Endothelial cell (in vitro differentiated cells): ENCODE measurements around the gene CDH2. TPM values are rescaled to one million over a fixed set of nuclear protein-coding genes. Genes with fewer than 3 reads are reported as not detected.

Source experiments
- DNase-seq: peaks from one replicate; pipeline ENCODE4 v3.0.0; 2021; ENCODE audit warnings: low spot score
- H3K27ac Mint-ChIP-seq: one replicate; pipeline ENCODE4 v1.8.0; 2021; ENCODE audit warnings: mixed read lengths, inconsistent platforms; ENCODE audit not compliant: unreplicated experiment
- H3K27me3 Mint-ChIP-seq: one replicate; pipeline ENCODE4 v1.8.0; 2021; ENCODE audit warnings: mild to moderate bottlenecking, moderate library complexity, mixed read lengths, inconsistent platforms; ENCODE audit not compliant: unreplicated experiment
- H3K36me3 Mint-ChIP-seq: one replicate; pipeline ENCODE4 v1.8.0; 2021; ENCODE audit warnings: mild to moderate bottlenecking, low read depth, mixed read lengths, inconsistent platforms; ENCODE audit not compliant: unreplicated experiment
- H3K4me1 Mint-ChIP-seq: one replicate; pipeline ENCODE4 v1.8.0; 2021; ENCODE audit warnings: mild to moderate bottlenecking, mixed read lengths, inconsistent platforms; ENCODE audit not compliant: unreplicated experiment
- H3K4me3 Mint-ChIP-seq: one replicate; pipeline ENCODE4 v1.8.0; 2021; ENCODE audit warnings: mild to moderate bottlenecking, mixed read lengths, inconsistent platforms; ENCODE audit not compliant: unreplicated experiment
- H3K9me3 Mint-ChIP-seq: one replicate; pipeline ENCODE4 v1.8.0; 2021; ENCODE audit warnings: mixed read lengths, inconsistent platforms; ENCODE audit not compliant: unreplicated experiment
- total RNA-seq: library from RNA; stranded (reverse); fragmentation: NEBNext Ultra II Directional; extraction: Animal tissue kit (Norgen Biotek cat#: 25700); gene quantifications from one replicate; pipeline ENCODE4 v1.2.1, GENCODE V29; 2021; ENCODE audit not compliant: unreplicated experiment
- TF ChIP-seq, protein P1 (sequence below): fragments of 200-600 bp; sonication (generic); IDR thresholded peaks from one replicate; pipeline ENCODE4 v1.5.0; 2021; ENCODE audit warnings: antibody characterized with exemption; ENCODE audit not compliant: unreplicated experiment

CDH2 gene
- total RNA-seq, 1 donor from 2014 or later: 162 TPM

DNA sequence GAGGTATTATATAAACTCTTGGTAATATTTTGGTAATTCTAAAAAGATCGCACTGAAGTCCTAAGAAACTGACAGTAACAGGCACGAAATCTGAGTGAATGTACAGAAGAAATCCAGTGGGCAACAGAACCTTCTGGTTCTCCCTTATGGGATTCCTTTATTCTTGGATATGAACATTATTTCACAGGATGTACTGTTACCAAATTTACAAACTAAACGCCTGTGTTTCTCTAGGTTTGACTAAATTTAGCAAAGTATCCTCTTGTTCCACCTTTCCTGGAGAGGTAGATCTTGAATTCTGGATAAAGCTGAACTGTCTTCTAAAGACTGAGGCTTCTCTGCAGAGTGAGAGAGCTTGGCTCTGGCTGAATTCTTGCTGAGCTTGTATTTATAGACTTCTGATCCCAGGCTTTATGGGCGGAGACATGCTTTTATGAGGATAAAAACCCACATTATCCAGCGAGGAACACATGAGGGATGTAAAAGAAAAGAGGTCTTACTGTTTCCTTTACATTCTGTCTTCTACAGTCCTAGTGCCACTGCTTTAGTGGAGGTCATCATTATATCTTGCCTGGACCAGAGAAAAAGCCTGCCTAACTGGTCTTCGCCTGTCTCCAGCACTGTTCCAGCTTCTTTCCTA lies 220.8 kb downstream of the CDH2 start:
- TF ChIP-seq, protein P1, sequence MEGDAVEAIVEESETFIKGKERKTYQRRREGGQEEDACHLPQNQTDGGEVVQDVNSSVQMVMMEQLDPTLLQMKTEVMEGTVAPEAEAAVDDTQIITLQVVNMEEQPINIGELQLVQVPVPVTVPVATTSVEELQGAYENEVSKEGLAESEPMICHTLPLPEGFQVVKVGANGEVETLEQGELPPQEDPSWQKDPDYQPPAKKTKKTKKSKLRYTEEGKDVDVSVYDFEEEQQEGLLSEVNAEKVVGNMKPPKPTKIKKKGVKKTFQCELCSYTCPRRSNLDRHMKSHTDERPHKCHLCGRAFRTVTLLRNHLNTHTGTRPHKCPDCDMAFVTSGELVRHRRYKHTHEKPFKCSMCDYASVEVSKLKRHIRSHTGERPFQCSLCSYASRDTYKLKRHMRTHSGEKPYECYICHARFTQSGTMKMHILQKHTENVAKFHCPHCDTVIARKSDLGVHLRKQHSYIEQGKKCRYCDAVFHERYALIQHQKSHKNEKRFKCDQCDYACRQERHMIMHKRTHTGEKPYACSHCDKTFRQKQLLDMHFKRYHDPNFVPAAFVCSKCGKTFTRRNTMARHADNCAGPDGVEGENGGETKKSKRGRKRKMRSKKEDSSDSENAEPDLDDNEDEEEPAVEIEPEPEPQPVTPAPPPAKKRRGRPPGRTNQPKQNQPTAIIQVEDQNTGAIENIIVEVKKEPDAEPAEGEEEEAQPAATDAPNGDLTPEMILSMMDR: no peak
- Mint-ChIP-seq H3K27me3 (peaks cover 2% of the 10 kb centered on the region), H3K4me1 (no peaks in the 10 kb centered on the region), H3K9me3 (no peaks in the 10 kb centered on the region), H3K4me3 (no peak overlapping the region), H3K36me3 (peaks cover 17% of the 10 kb centered on the region), H3K27ac (no peak overlapping the region)
- no peak for DNase-seq

DNA sequence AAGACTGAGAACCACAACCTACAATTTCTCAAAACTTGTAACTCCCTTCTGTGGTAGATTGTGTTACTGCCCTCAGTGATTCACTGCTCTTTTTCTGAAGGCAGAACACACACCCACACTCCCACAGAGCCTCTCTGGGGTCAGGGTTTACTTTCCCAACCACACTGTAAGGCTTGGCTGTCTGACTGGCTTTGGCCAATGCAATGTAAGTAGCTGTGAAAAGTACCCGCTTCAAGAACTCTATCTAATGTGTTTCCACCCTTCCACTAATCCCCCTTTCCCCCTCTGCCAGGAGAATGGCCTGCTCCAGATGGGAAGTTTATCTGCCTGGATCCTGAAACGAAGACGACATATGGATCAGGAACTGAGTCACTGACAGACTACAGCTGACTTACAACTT lies 222.7 kb downstream of the CDH2 start:
- TF ChIP-seq, protein P1: no peak
- Mint-ChIP-seq H3K36me3 (peaks cover 4% of the 10 kb centered on the region), H3K9me3 (no peaks in the 10 kb centered on the region), H3K27ac (no peak overlapping the region), H3K27me3 (peaks cover 2% of the 10 kb centered on the region), H3K4me1 (no peaks in the 10 kb centered on the region), H3K4me3 (no peak overlapping the region)
- DNase-seq: no peak

DNA sequence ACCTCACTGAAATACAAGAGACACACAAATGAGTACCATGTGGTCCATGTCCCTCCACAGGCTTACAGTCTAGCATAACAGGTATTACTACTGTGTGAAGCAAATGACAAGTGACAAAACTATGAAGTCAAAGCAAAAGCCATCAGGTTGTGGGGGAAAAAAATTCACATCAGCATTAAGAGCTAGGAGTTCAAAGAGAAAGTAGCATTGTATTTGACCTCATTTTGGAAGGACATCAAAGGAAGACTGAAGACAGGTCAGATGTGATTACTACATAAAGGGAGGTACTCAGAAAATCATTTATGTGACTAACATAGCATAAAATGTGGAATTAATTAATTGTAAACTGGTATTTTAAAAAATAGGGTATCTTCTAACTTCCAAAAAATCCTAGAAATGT lies 224.2 kb downstream of the CDH2 start:
- H3K4me3 Mint-ChIP-seq: no peak overlapping the region

DNA sequence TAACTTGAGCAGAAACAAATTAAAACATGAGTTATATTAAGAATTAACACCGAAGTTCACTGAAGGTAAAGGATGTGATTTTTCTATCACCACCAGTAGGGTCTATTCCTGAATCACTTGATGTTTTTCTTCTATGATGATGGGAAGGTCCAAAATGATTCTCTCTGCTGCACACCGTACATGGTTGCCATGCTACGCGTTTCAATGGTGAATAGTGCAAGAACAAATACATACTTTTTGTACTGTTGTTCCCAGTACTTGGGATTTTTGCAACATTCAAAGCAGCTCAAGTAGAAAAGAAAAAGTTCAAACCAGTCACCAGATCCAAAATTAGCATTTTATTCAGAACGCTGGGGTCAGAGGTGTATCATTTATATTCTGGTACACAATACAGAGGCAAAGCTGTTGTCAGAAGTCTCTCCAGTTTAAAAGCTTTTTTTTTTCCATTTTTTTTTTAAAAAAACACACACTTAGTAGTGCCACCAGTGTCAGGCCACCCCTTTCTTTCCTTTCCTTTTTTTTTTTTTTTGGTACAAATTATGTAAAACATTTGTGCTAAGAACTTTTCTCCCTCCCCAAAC lies 226.2 kb downstream of the CDH2 start:
- H3K4me1 Mint-ChIP-seq: no peaks in the 10 kb centered on the region
- H3K36me3 Mint-ChIP-seq: no peaks in the 10 kb centered on the region
- H3K27me3 Mint-ChIP-seq: no peaks in the 10 kb centered on the region
- DNase-seq: no peak
- TF ChIP-seq, protein P1: no peak
- H3K27ac Mint-ChIP-seq: no peak overlapping the region
- H3K4me3 Mint-ChIP-seq: no peak overlapping the region
- no peaks in the 10 kb centered on the region for H3K9me3 Mint-ChIP-seq

More for the DNA sequence above, 224.2 kb downstream of the CDH2 start:
- no peaks in the 10 kb centered on the region for H3K27me3 Mint-ChIP-seq
- H3K9me3 Mint-ChIP-seq: no peaks in the 10 kb centered on the region
- TF ChIP-seq, protein P1: no peak
- no peak overlapping the region for H3K27ac Mint-ChIP-seq
- no peak for DNase-seq
- no peaks in the 10 kb centered on the region for H3K36me3 Mint-ChIP-seq
- no peaks in the 10 kb centered on the region for H3K4me1 Mint-ChIP-seq

DNA sequence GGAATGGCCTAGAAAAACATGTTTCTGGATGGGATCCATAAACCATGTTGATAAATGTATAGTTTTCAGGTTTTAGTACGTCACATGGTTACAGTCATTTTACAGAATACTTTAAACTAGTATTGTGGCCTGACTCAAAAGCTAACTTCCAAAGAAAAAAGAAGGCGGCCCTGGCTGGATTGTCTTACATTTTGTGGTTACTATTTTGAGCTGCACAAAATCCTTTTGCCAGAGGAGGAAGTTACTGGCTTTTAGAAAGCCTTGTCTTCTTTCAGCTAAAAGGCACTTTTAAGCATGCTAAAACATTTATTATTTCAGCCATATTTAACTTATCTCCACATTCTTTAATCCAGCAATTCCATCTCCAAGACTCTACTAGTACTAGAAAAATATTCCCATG lies 227.9 kb downstream of the CDH2 start:
- Mint-ChIP-seq H3K4me3 (no peak overlapping the region), H3K4me1 (no peaks in the 10 kb centered on the region), H3K27ac (no peak overlapping the region), H3K36me3 (no peaks in the 10 kb centered on the region), H3K9me3 (no peaks in the 10 kb centered on the region), H3K27me3 (no peaks in the 10 kb centered on the region)
- DNase-seq: no peak
- TF ChIP-seq, protein P1: no peak
